GM12872 (cell line): ENCODE data around the gene CCDC110.

Source experiments
- CTCF ChIP-seq: IDR thresholded peaks from 3 replicates; pipeline ENCODE4 v1.5.1; 2011; ENCODE audit warnings: low read depth, mild to moderate bottlenecking, low read length, moderate library complexity; ENCODE audit not compliant: insufficient read depth

The CCDC110 gene

DNA sequence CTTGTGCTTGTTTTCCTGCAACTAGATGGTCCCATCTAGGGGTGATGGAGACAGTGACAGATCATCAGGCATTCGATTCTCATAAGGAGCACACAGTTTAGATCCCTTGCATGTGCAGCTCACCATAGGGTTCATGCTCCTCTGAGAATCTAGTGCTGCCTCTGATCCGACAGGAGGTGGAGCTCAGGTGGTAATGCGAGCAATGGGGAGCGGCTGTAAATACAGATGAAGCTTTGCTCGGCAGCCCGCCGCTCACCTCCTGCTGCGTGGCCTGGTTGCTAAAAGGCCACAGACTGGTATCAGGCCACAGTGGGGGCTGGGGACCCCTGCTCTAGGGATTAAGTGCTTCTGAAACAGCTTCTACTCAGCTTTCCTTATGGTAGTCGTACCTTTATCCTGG is 28.5 kb upstream of the CCDC110 start:
- TF ChIP-seq CTCF = no peak

GRCh38 chr4:185488650-185489049 is 17.1 kb upstream of the CCDC110 start:
- TF ChIP-seq CTCF = no peak

DNA sequence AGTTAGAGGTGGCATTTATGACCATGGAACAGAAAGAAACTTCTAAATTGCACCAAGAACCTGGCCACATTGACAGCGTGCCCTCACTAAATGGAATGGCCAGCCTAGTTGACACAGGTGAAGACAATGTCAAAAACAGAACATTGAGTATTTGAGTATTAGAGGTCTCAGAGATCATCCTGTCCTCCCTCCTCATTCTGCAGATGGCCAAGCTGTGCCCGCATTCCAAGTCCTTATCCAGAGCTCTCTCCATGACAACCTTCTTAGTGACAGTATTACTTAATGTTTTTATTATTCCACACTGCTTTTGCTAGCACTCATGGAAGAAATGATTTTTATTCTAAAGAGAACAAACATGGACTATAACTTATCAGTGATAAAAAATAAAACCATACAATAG is 9.9 kb upstream of the CCDC110 start:
- no peak for TF ChIP-seq CTCF

DNA sequence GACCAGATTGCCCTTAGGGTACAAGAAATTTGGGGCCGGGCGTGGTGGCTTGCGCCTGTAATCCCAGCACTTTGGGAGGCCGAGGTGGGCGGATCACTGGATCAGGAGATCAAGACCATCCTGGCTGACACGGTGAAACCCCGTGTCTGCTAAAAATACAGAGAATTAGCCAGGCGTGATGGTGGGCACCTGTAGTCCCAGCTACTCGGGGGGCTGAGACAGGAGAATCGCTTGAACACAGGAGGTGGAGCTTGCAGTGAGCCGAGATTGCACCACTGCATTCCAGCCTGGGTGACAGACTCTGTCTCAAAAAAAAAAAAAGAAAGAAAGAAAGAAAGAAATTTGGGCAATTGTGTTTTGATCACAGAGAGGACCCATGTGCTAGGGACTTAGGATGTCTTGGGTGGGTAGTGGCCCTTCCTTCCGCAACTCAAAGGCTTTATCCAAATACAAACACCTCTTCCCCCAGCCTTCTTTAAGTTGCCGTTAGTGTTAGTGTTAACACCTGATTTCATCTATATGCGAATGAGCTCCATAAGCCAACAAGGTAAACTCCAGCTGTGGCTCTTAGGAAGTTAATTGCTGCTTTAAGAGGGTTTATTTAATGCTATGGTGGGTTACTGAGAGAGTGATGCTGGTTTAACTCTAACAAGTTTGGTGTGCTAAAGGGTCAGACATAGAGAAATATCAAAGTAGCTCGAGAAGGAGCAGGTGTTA is 8.6 kb upstream of the CCDC110 start:
- no peak for TF ChIP-seq CTCF

- no peak for TF ChIP-seq CTCF
Observed at GRCh38 chr4:185479507-185479971, 8.0 kb upstream of the CCDC110 start.

- no peak for TF ChIP-seq CTCF
Observed at GRCh38 chr4:185473247-185473646, 1.7 kb upstream of the CCDC110 start.

DNA sequence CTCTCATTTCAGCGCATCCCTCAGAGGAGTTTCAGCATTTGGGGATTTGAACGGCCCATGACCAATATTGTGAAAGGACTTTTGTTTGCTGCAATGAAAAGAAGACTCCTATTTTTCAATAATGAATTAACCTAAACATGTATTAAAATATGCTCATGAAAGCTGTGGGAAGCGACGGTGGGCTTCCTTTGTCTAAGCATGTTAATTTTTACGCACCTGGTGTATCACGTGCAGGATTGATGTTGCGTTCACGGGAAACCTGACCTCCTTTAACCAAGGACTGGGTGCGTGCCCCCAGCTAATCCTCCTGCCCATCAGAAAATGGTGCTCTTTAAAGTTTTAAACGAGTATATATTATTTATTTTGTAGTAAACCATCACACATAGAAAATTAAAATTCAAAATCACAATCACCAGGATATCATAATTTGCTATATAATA is 590 bp upstream of the CCDC110 start:
- TF ChIP-seq CTCF = no peak
